Fibroblast of lung (primary cell): ENCODE data around the gene TCP10L. TPM values are rescaled to one million over a fixed set of nuclear protein-coding genes. Genes with fewer than 3 reads are reported as not detected.
"Not testable (repeated sequence)": the region's sequence is repeated elsewhere in the genome, so short reads cannot be mapped to it uniquely, and the experiment has no call there.

Experiments used
- DNase-seq, 2 donors: peaks; one replicate each; pipeline versions ENCODE4 v3.0.0 to v3.0.0-alpha.2; 2010; ENCODE audit warnings: low read depth in 2 of 2
- H2AFZ ChIP-seq: 2 replicates; pipeline ENCODE4 v1.5.1; 2012; ENCODE audit warnings: low read length, control low read depth, inconsistent platforms
- H3K27ac ChIP-seq: 2 replicates; pipeline ENCODE4 v1.5.1; 2011; ENCODE audit warnings: low read length, control low read depth; ENCODE audit not compliant: insufficient read depth
- H3K27me3 ChIP-seq: 2 replicates; pipeline ENCODE4 v1.5.1; 2011; ENCODE audit warnings: mild to moderate bottlenecking, low read length; ENCODE audit not compliant: control insufficient read depth, insufficient read depth
- H3K36me3 ChIP-seq: 2 replicates; pipeline ENCODE4 v1.5.1; 2011; ENCODE audit warnings: low read length; ENCODE audit not compliant: control insufficient read depth, insufficient read depth
- H3K4me1 ChIP-seq: 2 replicates; pipeline ENCODE4 v1.5.1; 2011; ENCODE audit warnings: low read length; ENCODE audit not compliant: control insufficient read depth, insufficient read depth; ENCODE audit errors: extremely low read depth
- H3K4me2 ChIP-seq: 2 replicates; pipeline ENCODE4 v1.5.1; 2011; ENCODE audit warnings: low read length, control low read depth; ENCODE audit not compliant: insufficient read depth; ENCODE audit errors: extremely low read depth
- H3K4me3 ChIP-seq, 4 experiments: fragments of 200-600 bp in 1 of 4; sonication (generic) in 1 of 4; replicated peaks in 1 of 4; 2 replicates each; pipeline ENCODE4 v1.5.1; 2011 to 2016; ENCODE audit warnings: low read length in 4 of 4, low read depth in 3 of 4, mild to moderate bottlenecking in 3 of 4, control low read depth in 2 of 4, inconsistent platforms in 1 of 4, mixed read lengths in 1 of 4; ENCODE audit not compliant: insufficient read depth in 1 of 4; ENCODE audit errors: control extremely low read depth in 1 of 4
- H3K79me2 ChIP-seq: 2 replicates; pipeline ENCODE4 v1.5.1; 2012; ENCODE audit warnings: mild to moderate bottlenecking, low read length, inconsistent platforms; ENCODE audit not compliant: control insufficient read depth, insufficient read depth
- H3K9ac ChIP-seq: 2 replicates; pipeline ENCODE4 v1.5.1; 2011; ENCODE audit warnings: mild to moderate bottlenecking, low read length, control low read depth; ENCODE audit not compliant: insufficient read depth
- H3K9me3 ChIP-seq: 2 replicates; pipeline ENCODE4 v1.5.1; 2012; ENCODE audit warnings: low read depth, low read length; ENCODE audit not compliant: control insufficient read depth, insufficient read depth
- H4K20me1 ChIP-seq: 2 replicates; pipeline ENCODE4 v1.5.1; 2011; ENCODE audit warnings: low read length; ENCODE audit not compliant: control insufficient read depth, insufficient read depth; ENCODE audit errors: extremely low read depth
- EZH2 ChIP-seq: IDR thresholded peaks from 2 replicates; pipeline ENCODE4 v1.5.1; 2012; ENCODE audit warnings: low read length, control low read depth, mild to moderate bottlenecking; ENCODE audit errors: missing control alignments
- polyA minus RNA-seq: library from RNA; depleted of rRNA, polyadenylated mRNA; stranded (reverse); fragments of >200 nt; gene quantifications from 2 replicates; pipeline ENCODE4 v1.2.3, GENCODE V29; 2011; ENCODE audit warnings: low replicate concordance
- polyA plus RNA-seq, 2 donors: library from polyadenylated mRNA; depleted of rRNA in 1 of 2; stranded (reverse) in 1 of 2; unstranded in 1 of 2; fragments of >200 nt; gene quantifications; 2 replicates each; pipeline ENCODE4 v1.2.1, GENCODE V29; 2011 to 2012; ENCODE audit warnings: missing spikeins in 1 of 2
- total RNA-seq: library from RNA; depleted of rRNA; stranded (reverse); fragments of >200 nt; gene quantifications from 2 replicates; pipeline ENCODE4 v1.2.1, GENCODE V29; 2014
- TF ChIP-seq, protein P1 (sequence below), 2 donors: IDR thresholded peaks in 1 of 2; conservative IDR thresholded peaks in 1 of 2; 1 replicate in 1 of 2; 2 replicates in 1 of 2; pipeline ENCODE4 v1.5.1; 2011 to 2012; ENCODE audit warnings: low read length in 2 of 2, control low read depth in 1 of 2, inconsistent platforms in 1 of 2, low read depth in 1 of 2, mild to moderate bottlenecking in 1 of 2

The TCP10L gene, protein sequence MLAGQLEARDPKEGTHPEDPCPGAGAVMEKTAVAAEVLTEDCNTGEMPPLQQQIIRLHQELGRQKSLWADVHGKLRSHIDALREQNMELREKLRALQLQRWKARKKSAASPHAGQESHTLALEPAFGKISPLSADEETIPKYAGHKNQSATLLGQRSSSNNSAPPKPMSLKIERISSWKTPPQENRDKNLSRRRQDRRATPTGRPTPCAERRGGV
- 0.51 and 0.83 TPM in 2 replicates for total RNA-seq
- 0.24 TPM in 1 of 2 replicates, not detected in the other for polyA plus RNA-seq
- polyA plus RNA-seq (2012), result 0.33 TPM in 1 of 2 replicates, not detected in the other
- not detected in 2 replicates for polyA minus RNA-seq

- Histone ChIP-seq H3K36me3 (no peaks in the 10 kb centered on the region), H3K27ac (no peak within 1 kb of the TSS), H3K4me3 (no peak within 1 kb of the TSS), H3K4me1 (no peaks in the 10 kb centered on the region), H3K27me3 (peaks cover 11% of the 10 kb centered on the region), H4K20me1 (no peaks in the 10 kb centered on the region), H3K4me2 (no peak within 1 kb of the TSS), H2AFZ (no peak within 1 kb of the TSS), H3K9me3 (no peaks in the 10 kb centered on the region), H3K9ac (no peak within 1 kb of the TSS), H3K79me2 (no peaks in the 10 kb centered on the region)
- TF ChIP-seq, protein P1, sequence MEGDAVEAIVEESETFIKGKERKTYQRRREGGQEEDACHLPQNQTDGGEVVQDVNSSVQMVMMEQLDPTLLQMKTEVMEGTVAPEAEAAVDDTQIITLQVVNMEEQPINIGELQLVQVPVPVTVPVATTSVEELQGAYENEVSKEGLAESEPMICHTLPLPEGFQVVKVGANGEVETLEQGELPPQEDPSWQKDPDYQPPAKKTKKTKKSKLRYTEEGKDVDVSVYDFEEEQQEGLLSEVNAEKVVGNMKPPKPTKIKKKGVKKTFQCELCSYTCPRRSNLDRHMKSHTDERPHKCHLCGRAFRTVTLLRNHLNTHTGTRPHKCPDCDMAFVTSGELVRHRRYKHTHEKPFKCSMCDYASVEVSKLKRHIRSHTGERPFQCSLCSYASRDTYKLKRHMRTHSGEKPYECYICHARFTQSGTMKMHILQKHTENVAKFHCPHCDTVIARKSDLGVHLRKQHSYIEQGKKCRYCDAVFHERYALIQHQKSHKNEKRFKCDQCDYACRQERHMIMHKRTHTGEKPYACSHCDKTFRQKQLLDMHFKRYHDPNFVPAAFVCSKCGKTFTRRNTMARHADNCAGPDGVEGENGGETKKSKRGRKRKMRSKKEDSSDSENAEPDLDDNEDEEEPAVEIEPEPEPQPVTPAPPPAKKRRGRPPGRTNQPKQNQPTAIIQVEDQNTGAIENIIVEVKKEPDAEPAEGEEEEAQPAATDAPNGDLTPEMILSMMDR (conservative IDR thresholded peaks at IDR 0.05 in 1 of 2, IDR thresholded peaks at IDR 0.05 in 1 of 2; ENCODE audit: low read depth in 1 of 2, low read length in 2 of 2), result no peak
- no peak for TF ChIP-seq EZH2
- no peak for DNase-seq
Observed at GRCh38 chr21:32585042-32585710, at the start of gene TCP10L. TCP10L (minus strand) TSS chr21:32585523; CDS start chr21:32584304, 1,219 bp downstream.

DNA sequence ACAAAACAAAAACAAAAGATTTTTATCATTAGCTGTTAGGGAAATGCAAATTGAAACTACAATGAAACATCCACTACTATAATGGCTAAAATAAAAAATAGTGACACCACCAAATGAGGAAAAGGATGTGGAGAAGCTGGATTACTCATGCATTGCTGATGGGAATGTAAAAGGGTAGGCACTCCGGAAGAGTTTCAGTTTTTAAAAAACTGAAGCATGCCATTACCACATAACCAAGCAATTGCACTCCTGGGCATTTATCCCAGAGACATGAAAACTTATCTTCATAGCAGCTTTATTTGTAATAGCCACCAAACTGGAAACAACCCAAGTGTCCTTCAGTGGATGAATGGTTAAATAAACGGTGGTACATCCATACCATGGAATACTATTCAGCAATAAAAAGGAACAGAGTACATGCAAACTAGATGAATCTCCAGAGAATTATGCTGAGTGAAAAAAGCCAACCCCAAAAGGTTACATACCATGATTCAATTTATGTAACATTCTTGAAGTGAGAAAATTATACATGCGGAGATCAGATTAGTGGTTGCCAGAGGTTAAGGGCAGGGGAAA, 41.4 kb upstream of the TCP10L start:
- peak; percentile 37 to 84 for DNase-seq
- no peak for TF ChIP-seq EZH2
- TF ChIP-seq, protein P1 (conservative IDR thresholded peaks at IDR 0.05 in 1 of 2, IDR thresholded peaks at IDR 0.05 in 1 of 2; ENCODE audit: low read depth in 1 of 2, low read length in 2 of 2), result no peak
- H3K9ac ChIP-seq, result no peak overlapping the region
- no peak overlapping the region for H3K4me2 ChIP-seq
- no peak overlapping the region for H2AFZ ChIP-seq
- H3K27ac ChIP-seq, result no peak overlapping the region
- H3K9me3 ChIP-seq, result no peaks in the 10 kb centered on the region
- no peaks in the 10 kb centered on the region for H3K4me1 ChIP-seq
- no peaks in the 10 kb centered on the region for H3K79me2 ChIP-seq
- no peaks in the 10 kb centered on the region for H3K27me3 ChIP-seq
- H3K36me3 ChIP-seq, result no peaks in the 10 kb centered on the region
- H4K20me1 ChIP-seq, result no peaks in the 10 kb centered on the region
- no peak overlapping the region for H3K4me3 ChIP-seq

- H2AFZ ChIP-seq, DNase-seq, H4K20me1 ChIP-seq, H3K4me1 ChIP-seq, H3K27ac ChIP-seq, H3K36me3 ChIP-seq, H3K4me2 ChIP-seq, H3K4me3 ChIP-seq, H3K27me3 ChIP-seq, H3K9me3 ChIP-seq, H3K79me2 ChIP-seq, H3K9ac ChIP-seq: not testable (repeated sequence)
Observed at GRCh38 chr21:32618218-32618617, 32.9 kb upstream of the TCP10L start.
